Stimulated activated CD4-positive, alpha-beta T cell treated with anti-CD3 and anti-CD28 coated beads, TNF-alpha, amount 100 ng/mL, for 24 hours (primary cell): Measurements from ENCODE around the gene COX17.

Experiments used
- DNase-seq, 3 experiments: peaks; one replicate each; pipeline ENCODE4 v3.0.0-alpha.2; 2020; ENCODE audit warnings: low read depth in 3 of 3

Gene COX17

DNA sequence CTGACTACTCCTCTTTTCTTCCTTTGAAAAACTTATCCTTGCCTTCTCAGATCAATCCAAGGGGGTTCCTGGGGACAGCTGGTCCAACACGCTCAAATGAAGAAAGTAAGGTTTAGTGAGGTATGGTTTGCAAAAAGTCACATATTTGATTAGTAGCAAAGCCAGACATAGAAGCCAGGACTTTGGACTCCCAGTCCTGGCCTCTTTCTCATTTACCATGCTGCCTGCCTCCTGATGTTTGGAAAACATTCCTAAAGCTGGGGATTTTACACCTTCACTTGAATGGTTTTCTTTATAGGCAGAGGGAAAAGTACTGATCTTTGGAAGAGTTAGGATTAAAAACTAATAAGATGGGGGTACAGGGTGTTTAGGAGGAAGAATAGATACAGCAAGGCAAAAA lies 31.4 kb downstream of the COX17 start:
- no peak for DNase-seq

- DNase-seq = no peak
These were observed 32.7 kb downstream of the COX17 start for GRCh38 chr3:119644481-119644880.

DNA sequence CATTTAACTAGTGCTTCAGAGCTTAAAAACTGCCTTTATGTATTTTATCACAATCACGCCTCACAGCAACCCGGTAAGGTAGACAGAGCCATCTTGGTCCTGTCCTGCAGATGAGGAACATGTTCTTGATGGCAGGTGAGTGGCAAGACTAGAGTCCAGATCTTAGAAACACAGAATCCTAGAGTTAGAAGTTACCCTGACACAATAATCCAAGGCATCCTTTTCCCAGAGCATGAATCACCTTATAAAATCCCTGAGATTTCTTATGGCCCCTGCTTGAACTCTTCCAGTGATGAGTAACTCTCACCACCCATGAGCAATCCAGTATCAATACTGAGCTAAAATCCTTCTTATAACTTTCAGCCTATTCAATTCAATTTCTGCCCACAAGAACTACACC lies 33.7 kb downstream of the COX17 start:
- no peak for DNase-seq

DNA sequence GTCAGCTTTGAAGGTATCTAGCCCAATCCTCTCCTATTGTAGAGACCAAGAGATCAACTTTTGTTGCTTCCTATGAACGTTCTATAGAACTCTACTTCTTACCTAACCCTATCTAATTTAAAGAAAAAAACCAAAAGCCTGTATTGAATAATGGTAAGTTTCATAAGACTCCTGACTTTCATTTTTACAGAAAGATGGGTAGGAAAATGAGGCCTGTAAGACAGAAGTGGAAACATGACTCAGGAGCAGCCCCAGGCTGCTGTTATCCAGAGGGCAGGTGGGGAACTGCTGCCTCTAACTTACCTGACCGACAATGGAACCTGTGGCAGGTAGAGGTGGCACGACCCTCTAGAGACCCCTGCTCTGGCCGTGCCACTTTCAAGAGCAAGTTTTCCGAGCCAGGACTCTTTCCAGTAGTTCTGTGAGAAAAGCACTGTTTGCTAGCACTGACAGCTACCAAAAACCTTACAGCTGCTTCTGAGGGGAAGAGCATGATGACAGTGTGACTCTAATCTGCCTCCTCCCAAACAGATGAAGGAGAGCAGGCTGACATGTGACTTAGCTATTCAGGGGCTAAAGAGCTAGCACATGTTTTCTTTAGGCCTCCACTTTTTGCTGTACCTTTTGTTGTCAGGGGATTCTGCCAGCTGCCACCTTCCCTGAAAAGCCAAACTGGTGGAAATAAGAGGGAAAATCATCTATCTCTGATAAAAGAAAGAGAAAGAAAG lies 34.3 kb downstream of the COX17 start:
- no peak for DNase-seq

DNA sequence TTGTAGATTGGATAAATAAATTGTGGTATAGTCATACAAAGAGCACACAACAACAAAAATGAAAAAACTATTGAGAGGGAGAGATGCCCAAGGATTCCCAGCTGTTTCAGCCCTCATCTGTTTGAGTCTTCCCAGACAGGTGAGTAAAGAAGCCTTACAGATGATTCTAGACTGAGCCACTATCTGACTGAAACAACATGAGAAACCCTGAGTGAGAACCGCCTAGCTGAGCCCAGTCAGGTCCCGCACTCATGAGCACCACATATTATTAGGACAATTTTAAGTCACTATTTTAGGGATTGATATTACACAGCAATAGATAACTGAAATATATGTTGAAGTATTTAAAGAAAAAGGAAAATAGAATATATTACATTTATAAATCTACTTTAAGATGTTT lies 35.8 kb downstream of the COX17 start:
- no peak for DNase-seq

DNA sequence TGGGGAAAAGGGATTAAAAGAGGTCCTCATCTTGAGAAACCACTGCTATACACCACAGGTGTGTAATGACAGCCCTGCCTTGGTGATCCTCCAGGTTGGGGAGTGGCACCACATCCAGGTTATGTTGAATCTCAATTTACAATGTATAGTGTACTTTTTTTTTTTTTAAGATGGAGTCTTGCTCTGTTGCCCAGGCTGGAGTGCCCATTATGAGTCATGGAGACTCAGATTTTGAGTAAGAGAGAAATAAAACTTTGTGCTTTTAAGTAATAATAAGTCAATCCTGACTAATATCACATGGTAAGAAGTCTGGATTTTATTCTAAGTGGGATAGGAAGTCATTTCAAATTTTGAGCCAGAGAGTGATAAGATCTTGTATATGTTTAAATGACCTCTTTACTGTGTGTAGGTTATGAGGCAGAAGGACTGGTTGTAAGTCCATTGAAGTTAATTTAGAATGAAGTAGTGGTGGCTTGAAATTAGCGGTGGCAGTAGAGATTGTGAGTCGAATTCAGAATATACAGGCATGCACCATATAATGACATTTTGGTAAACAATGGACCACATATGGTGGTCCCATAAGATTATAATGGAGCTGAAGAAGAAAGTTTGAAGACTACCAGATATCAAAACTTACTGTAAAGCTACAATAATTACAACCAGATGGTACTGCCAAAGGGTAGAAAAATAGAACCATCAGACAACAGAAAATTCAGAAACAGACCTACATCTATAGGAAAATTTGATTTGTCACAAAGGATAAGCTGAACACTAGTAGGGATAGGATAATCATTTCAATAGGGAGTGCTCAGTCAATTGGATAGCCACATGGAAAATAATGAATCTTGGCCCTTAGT lies 37.5 kb downstream of the COX17 start:
- no peak for DNase-seq

DNA sequence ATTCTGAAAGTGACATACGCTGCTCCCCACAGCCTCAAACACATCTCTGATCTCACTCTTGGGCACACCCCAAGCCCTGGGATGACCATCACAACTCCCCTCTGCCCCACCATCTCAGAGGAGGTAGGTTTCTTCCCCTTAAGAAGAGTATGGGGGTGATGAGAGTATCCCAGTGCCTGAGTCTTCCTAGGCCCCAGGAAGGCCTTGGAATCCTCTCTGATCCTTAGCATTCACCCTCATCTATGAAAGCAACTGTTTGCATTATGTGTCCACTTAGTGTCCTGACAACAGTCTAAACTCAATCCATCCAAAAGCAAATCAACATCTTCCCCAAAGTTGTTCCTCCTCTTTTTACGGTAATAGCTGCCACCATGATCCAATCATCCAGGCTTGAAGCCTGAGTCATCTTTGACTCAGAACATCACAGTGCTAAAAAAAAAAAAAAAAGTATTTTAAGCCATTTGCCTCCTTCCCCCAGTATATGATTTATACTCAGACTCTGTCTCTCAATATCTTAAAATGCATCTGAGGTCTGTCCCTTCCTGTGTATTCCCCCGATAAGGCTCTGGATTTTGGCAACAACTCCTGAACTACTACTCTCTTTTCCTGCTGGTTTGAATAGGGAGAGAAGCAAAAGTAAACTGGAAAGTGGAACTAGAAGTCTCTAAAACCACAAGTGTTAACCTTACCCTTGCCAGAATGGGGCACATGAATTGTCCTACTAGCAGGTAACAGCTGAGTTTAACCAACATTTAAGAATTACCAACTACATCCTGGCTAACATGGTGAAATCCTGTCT lies 39.3 kb downstream of the COX17 start:
- DNase-seq = no peak

- no peak for DNase-seq
These were observed 40.2 kb downstream of the COX17 start for GRCh38 chr3:119636891-119637611.

- no peak for DNase-seq
These were observed 41.0 kb downstream of the COX17 start for GRCh38 chr3:119636249-119636648.

GRCh38 chr3:119635719-119636118 lies 41.5 kb downstream of the COX17 start:
- DNase-seq = no peak

DNA sequence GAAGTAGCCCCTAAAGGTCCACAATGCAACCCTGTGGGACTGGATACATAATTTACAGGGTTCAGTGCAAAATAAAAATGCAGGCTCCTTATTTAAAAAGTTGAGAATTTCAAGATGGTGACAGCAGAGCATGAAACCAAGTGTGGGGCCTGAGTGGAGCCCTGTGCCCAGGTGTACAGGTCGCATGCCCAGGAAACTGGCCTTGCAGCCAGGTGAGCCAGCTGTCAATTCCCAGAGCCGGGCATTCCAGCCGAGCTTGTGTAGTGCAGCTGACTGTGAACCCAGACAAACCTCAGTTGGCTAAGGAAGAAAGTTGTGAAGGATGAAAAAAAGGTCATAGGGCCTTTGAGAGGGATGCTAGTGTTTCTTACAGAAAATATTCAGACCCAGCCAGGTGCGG lies 44.4 kb downstream of the COX17 start:
- no peak for DNase-seq

DNA sequence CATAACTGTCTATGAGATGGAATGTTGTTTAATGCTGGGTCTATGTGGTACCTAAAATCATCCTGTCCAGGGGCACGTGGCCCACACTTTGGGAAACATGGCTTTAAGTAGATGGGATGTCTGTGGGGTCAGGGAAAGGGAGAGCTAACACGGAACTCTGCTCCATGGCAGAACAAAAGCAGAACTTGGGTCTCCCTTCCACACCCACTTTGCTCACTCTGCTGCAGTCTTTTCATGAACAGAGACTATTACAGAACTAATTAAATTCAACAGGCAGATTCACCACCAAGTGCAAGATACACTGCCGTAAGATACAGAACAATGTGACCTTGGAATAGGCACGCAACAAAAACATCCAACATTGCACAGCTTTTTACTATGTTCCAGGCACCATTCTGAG lies 45.0 kb downstream of the COX17 start:
- no peak for DNase-seq

DNA sequence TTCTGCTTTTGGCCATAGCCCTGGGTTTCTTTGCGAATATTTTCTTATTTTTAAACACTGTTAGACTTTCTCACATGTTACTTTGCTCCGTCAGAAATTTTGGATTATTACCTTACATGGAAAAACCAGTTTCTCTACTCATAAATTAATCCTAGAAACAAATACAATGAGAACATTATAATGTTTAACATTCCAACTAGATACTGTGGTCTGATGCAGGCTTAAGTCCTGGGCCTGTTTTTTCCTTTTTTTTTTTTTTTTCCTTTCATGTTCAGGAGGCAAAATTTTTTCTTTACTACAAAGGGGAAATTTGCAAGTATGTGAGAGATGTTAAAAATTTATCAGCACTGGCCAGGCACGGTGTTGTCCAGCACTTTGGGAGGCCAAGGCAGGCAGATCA lies 45.7 kb downstream of the COX17 start:
- no peak for DNase-seq

GRCh38 chr3:119630880-119631329 lies 46.3 kb downstream of the COX17 start:
- DNase-seq = no peak

DNA sequence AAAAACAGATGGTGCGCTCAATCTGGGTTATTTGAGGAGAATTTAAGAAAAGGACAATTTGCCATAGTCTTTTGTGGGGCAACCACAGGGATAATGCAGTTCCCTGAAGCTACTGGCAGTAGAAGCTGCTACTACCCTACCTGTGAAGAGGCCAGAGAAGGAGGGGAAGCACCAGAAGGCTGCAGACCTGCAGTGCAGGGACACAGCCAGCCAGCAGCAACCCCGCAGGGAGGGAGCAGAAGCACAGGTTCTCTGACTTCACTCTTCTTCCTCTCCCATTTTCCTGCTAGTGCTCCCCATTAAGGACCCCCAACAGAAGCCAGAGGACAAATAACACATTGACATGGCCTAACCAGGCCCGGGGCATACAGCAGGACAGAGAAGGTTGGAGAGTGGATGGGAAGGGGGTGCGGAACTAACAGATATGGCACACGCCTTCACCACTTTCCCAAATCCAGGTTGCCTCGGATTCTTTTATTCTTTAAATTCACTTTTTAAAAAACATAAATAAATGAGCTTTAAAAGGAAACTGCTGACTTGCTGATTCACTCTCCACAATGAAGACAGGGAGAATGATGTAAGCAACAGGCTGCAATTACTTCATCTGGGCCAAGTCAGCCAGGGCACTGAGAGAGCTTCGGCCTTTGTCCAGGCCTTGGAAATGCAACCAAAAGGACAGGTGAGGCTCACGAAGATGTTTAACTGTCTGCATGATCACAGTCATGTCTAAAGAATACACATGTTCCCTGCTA lies 46.9 kb downstream of the COX17 start:
- DNase-seq = no peak

GRCh38 chr3:119628816-119629445 lies 48.3 kb downstream of the COX17 start:
- DNase-seq = no peak

DNA sequence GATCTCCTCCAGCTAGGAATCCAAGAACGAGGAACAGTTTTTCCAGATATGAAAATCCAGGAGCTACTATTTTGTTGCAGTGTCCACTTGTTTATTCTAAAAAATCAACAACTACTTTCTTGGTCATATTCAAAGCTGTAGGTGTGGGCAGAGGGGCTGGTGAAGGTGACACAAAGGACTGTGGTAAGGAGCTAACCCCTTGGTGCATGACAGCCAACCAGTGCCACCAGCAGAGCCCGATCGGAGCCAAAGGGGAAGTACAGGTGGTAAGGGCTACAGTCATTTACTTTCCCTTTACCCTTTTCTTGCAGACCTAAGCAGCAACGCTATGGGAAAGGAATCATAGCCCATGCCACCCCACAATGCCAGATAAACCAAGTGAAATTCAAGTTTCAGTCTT lies 48.8 kb downstream of the COX17 start:
- peak in 1 of 3 experiments; percentile 20 for DNase-seq

- no peak for DNase-seq
These were observed 49.7 kb downstream of the COX17 start for GRCh38 chr3:119627461-119627860.

DNA sequence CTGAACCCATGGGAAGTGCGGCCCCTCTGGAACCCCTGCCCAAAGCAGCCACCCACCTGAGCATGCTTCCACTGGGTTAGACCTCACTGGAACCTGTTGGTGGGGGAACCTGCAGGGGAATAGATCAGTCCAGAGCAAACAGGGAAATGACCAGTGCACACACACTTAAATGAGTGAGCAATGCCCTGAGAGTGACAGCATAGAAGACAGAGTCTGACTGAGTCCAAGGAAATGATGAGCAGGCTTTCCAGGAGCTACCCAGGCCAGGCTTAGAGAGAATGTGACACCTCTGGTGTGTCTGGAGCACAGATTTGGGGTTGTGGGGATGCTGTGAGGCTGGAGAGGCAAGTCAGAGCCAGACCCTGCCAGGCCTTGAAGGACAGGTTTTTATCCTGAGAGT lies 51.0 kb downstream of the COX17 start:
- DNase-seq = no peak

DNA sequence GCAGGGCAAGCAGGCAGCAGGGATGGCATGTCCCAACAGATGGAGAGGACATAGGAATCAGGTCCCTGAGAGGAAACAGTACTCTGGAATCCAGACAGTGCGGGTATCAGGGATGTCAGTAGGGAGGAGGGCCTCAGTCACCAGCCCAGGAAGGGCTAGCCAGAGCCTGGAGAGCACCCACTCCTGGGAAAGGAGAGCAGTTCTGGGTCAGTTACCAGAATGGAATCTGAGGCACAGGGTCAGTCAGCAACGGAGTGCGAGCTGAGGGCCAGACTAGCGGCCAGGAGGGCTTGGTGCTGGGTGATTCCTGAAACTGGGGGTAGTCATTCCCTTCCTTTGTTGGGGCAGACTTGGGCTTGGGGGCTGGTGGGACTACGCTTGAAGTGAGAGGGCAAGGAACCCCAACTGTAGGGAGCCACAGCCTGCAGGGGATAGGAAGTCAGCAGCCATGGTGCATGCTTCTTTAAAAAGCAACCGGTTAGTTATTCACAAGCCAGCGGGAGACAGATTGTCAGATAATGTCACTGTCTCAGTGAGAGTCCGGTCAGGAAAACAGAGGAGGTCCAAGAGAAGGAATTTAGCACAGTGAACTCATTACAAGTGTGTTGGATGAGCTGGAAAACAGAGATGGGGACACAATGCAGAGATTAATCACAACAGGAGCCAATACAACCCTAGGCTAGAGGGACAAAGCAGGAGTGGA lies 51.6 kb downstream of the COX17 start:
- DNase-seq = no peak
